SK-N-SH (cell line): Measurements from ENCODE around the gene KIAA1549. TPM values are rescaled to one million over a fixed set of nuclear protein-coding genes. Genes with fewer than 3 reads are reported as not detected.

Experiments used
- CTCF ChIA-PET: fragments of 300-600, 350-600 bp; formaldehyde crosslinking; extraction: SDS; loops from one replicate; lab custom pipeline; 2021; lab: Yijun Ruan, JAX
- POLR2A ChIA-PET: fragments of 350-600 bp; sonication (Branson Sonifier 250); formaldehyde crosslinking; extraction: SDS; loops from one replicate; lab custom pipeline; 2020; ENCODE audit warnings: antibody characterized with exemption, inconsistent platforms; lab: Yijun Ruan, JAX
- DNase-seq: peaks from one replicate; pipeline ENCODE4 v3.0.0; 2012
- H2AFZ ChIP-seq: fragments of 200-600 bp; sonication (generic); 2 replicates; pipeline ENCODE4 v1.8.1; 2016; ENCODE audit warnings: antibody characterized with exemption, mild to moderate bottlenecking, low read depth
- H3F3A ChIP-seq: fragments of 200-600 bp; sonication (generic); replicated peaks from 2 replicates; pipeline ENCODE3; 2016; ENCODE audit warnings: antibody characterized with exemption, mild to moderate bottlenecking; ENCODE audit not compliant: insufficient read depth
- H3K27ac ChIP-seq, 2 experiments: fragments of 200-500 bp in 1 of 2; fragments of 200-600 bp in 1 of 2; sonication (Bioruptor generic) in 1 of 2; sonication (generic), shearing (Covaris generic) in 1 of 2; 2 replicates each; pipeline versions ENCODE4 v1.5.1 to v1.6.1; 2014 to 2016; ENCODE audit warnings: low read depth in 2 of 2, inconsistent platforms in 1 of 2, low read length in 1 of 2, mild to moderate bottlenecking in 1 of 2, mixed read lengths in 1 of 2
- H3K27me3 ChIP-seq: fragments of 200-600 bp; sonication (generic), shearing (Covaris generic); 2 replicates; pipeline ENCODE4 v1.6.1; 2016; ENCODE audit warnings: mixed run types; ENCODE audit not compliant: insufficient read depth
- H3K36me3 ChIP-seq, 2 experiments: fragments of 200-500 bp in 1 of 2; fragments of 200-600 bp in 1 of 2; sonication (Bioruptor generic) in 1 of 2; sonication (generic) in 1 of 2; replicated peaks in 1 of 2; 2 replicates each; pipeline versions ENCODE3 to v1.5.1; 2014 to 2016; ENCODE audit warnings: low read length in 1 of 2, mild to moderate bottlenecking in 1 of 2; ENCODE audit not compliant: insufficient read depth in 2 of 2, control insufficient read depth in 1 of 2
- H3K4me1 ChIP-seq, 2 experiments: fragments of 200-500 bp in 1 of 2; fragments of 200-600 bp in 1 of 2; sonication (Bioruptor generic) in 1 of 2; sonication (generic), shearing (Covaris generic) in 1 of 2; 2 replicates each; pipeline versions ENCODE4 v1.5.1 to v1.6.1; 2014 to 2016; ENCODE audit warnings: low read depth in 1 of 2, low read length in 1 of 2, mixed run types in 1 of 2; ENCODE audit not compliant: insufficient read depth in 2 of 2, control insufficient read depth in 1 of 2
- H3K4me2 ChIP-seq: fragments of 200-600 bp; sonication (generic), shearing (Covaris generic); 2 replicates; pipeline ENCODE4 v1.6.1; 2017; ENCODE audit warnings: mixed run types
- H3K4me3 ChIP-seq, 2 experiments: fragments of 200-500 bp in 1 of 2; fragments of 200-600 bp in 1 of 2; sonication (Bioruptor generic) in 1 of 2; sonication (generic), shearing (Covaris generic) in 1 of 2; 2 replicates each; pipeline versions ENCODE4 v1.5.1 to v1.8.1; 2014 to 2016; ENCODE audit warnings: low read depth in 2 of 2, inconsistent platforms in 1 of 2, low read length in 1 of 2, mild to moderate bottlenecking in 1 of 2, mixed read lengths in 1 of 2, moderate library complexity in 1 of 2
- H3K79me2 ChIP-seq: fragments of 200-600 bp; sonication (generic); 2 replicates; pipeline ENCODE4 v1.8.1; 2017; ENCODE audit warnings: mild to moderate bottlenecking; ENCODE audit not compliant: insufficient read depth
- H3K9ac ChIP-seq: fragments of 200-600 bp; sonication (generic); 2 replicates; pipeline ENCODE4 v1.6.1; 2017; ENCODE audit warnings: mixed run types
- H3K9me2 ChIP-seq: fragments of 200-600 bp; sonication (generic); 2 replicates; pipeline ENCODE4 v1.6.1; 2017; ENCODE audit warnings: mixed run types
- H3K9me3 ChIP-seq: fragments of 200-600 bp; sonication (generic); 2 replicates; pipeline ENCODE4 v1.6.1; 2017; ENCODE audit warnings: mixed run types, mild to moderate bottlenecking, moderate library complexity
- H4K20me1 ChIP-seq: fragments of 200-600 bp; sonication (generic); 2 replicates; pipeline ENCODE4 v1.6.1; 2017; ENCODE audit warnings: mild to moderate bottlenecking, mixed run types; ENCODE audit not compliant: insufficient read depth
- FOXM1 ChIP-seq: IDR thresholded peaks from 2 replicates; pipeline ENCODE4 v1.4.0; 2012; ENCODE audit warnings: low read depth, mild to moderate bottlenecking
- JUND ChIP-seq: IDR thresholded peaks from 2 replicates; pipeline ENCODE4 v1.4.0; 2012
- POLR2AphosphoS5 ChIP-seq: IDR thresholded peaks from 2 replicates; pipeline ENCODE4 v1.6.1; 2012; ENCODE audit warnings: low read depth, low read length
- RAD21 ChIP-seq: IDR thresholded peaks from 2 replicates; pipeline ENCODE4 v1.6.1; 2012; ENCODE audit warnings: mild to moderate bottlenecking, low read length
- RCOR1 ChIP-seq: fragments of 150-350 bp; IDR thresholded peaks from 2 replicates; pipeline ENCODE4 v1.6.1; 2017; ENCODE audit warnings: antibody characterized with exemption, low read length
- RXRA ChIP-seq: IDR thresholded peaks from 2 replicates; pipeline ENCODE4 v1.4.0; 2012; ENCODE audit warnings: low read depth, mild to moderate bottlenecking, borderline replicate concordance
- SIN3A ChIP-seq: IDR thresholded peaks from 2 replicates; pipeline ENCODE4 v1.6.1; 2012; ENCODE audit warnings: low read depth, mild to moderate bottlenecking, low read length, moderate library complexity, borderline replicate concordance
- TAF1 ChIP-seq: IDR thresholded peaks from 2 replicates; pipeline ENCODE4 v1.6.1; 2012; ENCODE audit warnings: low read depth, mild to moderate bottlenecking, low read length, moderate library complexity, borderline replicate concordance
- WGBS: methylation state at CpG from one replicate; pipeline ENCODE4 v1.1.6; 2017; ENCODE audit warnings: low lambda C conversion rate; 5-methylcytosine and 5-hydroxymethylcytosine counted together
- polyA plus RNA-seq, 3 experiments: library from polyadenylated mRNA; depleted of rRNA; stranded (reverse); fragments of >200 nt; gene quantifications; 2 replicates each; pipeline ENCODE4 v1.2.3, GENCODE V29; 2012
- TF ChIP-seq, protein P1 (sequence below): fragments of 150-350 bp; IDR thresholded peaks from 2 replicates; pipeline ENCODE4 v1.6.1; 2017; ENCODE audit warnings: antibody characterized with exemption, low read length, low read depth, borderline replicate concordance
- TF ChIP-seq, protein P2 (sequence below): fragments of 150-350 bp; IDR thresholded peaks from 2 replicates; pipeline ENCODE4 v1.6.1; 2016; ENCODE audit warnings: mild to moderate bottlenecking, low read depth, low read length

The KIAA1549 gene
- polyA plus RNA-seq, 1 of the 3 experiments (the other 2 are of a cell fraction) = 3.6 TPM

DNA sequence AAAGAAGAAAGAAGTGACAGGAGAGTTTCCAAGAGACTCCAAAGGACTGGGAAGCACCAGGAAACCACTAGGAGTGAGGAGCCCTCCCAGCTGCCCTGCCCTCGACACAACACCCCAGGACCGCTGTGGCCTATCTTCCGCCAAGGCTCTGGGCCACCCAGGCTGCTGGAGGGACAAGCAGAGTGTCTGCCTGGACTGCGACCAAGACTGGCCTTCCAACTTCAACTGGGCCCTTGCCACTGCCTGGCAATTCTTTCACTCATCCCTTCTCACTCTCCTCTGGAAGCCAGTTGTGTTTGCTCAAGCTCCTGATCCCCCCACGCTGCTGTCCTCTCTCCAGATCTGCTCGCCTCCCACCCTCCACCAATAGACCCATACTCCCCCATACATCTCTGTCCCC, 10.2 kb downstream of the KIAA1549 start:
- Histone ChIP-seq H3K4me2 (no peak overlapping the region), H2AFZ (no peak overlapping the region), H4K20me1 (peaks cover 33% of the 10 kb centered on the region), H3K9me2 (no peaks in the 10 kb centered on the region), H3K4me3 (no peak overlapping the region), H3K79me2 (peaks cover 36% of the 10 kb centered on the region; the same call in 1 of the 2 replicates), H3F3A (no peaks in the 10 kb centered on the region), H3K9ac (no peak overlapping the region), H3K36me3 (no peaks in the 10 kb centered on the region), H3K27me3 (no peaks in the 10 kb centered on the region), H3K9me3 (no peaks in the 10 kb centered on the region), H3K4me1 (peaks cover 0 to 17% of the 10 kb centered on the region in 2 experiments; a peak in 3 of 4 replicates), H3K27ac (no peak overlapping the region)
- WGBS = 93% methylated on average over 6 of the region's 6 CpGs
- ChIA-PET CTCF (interaction anchor here (0.7 to 2.1 kb wide), 5 partner anchors 9 to 112 kb away, joined by 3 to 18 read pairs (median 3); no protein-coding TSS in a partner anchor), POLR2A (interaction anchor here (1.8 kb wide), 1 partner anchor 35 kb away, joined by 4 read pairs; no protein-coding TSS in a partner anchor)
- DNase-seq = no peak
- TF ChIP-seq POLR2AphosphoS5 (no peak), JUND (no peak), TAF1 (no peak)
- TF ChIP-seq, protein P1, sequence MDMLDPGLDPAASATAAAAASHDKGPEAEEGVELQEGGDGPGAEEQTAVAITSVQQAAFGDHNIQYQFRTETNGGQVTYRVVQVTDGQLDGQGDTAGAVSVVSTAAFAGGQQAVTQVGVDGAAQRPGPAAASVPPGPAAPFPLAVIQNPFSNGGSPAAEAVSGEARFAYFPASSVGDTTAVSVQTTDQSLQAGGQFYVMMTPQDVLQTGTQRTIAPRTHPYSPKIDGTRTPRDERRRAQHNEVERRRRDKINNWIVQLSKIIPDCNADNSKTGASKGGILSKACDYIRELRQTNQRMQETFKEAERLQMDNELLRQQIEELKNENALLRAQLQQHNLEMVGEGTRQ = no peak
- TF ChIP-seq, protein P2, sequence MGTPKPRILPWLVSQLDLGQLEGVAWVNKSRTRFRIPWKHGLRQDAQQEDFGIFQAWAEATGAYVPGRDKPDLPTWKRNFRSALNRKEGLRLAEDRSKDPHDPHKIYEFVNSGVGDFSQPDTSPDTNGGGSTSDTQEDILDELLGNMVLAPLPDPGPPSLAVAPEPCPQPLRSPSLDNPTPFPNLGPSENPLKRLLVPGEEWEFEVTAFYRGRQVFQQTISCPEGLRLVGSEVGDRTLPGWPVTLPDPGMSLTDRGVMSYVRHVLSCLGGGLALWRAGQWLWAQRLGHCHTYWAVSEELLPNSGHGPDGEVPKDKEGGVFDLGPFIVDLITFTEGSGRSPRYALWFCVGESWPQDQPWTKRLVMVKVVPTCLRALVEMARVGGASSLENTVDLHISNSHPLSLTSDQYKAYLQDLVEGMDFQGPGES = no peak

DNA sequence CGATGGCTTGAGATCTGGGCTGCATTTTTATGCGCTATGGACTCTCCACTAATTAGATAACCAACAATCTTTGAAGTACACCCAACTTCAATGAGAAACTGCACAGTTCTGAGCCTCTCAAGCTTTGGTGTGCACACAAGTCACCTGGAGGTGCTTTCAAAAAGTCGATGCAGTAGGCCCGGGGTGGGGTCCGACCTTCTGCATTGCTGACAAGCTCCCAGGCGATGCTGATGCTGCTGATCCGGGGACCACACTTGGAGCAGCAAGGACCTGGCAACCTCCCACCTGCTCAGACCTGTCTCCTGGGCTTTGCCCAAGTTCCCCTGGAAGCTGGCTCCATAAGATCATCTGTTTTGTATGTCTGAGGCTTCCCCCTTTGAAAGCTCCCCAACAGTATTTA, 10.7 kb downstream of the KIAA1549 start:
- 91% methylated on average over 7 of the region's 7 CpGs for WGBS
- Histone ChIP-seq H4K20me1 (peaks cover 29% of the 10 kb centered on the region), H3K4me3 (no peak overlapping the region), H3K9ac (no peak overlapping the region), H2AFZ (no peak overlapping the region), H3K79me2 (peaks cover 38% of the 10 kb centered on the region; the same call in 1 of the 2 replicates), H3K9me2 (no peaks in the 10 kb centered on the region), H3K4me2 (no peak overlapping the region), H3K27me3 (no peaks in the 10 kb centered on the region), H3F3A (no peaks in the 10 kb centered on the region), H3K9me3 (no peaks in the 10 kb centered on the region), H3K36me3 (no peaks in the 10 kb centered on the region), H3K4me1 (peaks cover 0 to 11% of the 10 kb centered on the region in 2 experiments; a peak in 2 of 4 replicates), H3K27ac (no peak overlapping the region)
- no peak for DNase-seq
- TF ChIP-seq RXRA = no peak
- TF ChIP-seq SIN3A = no peak
- TF ChIP-seq RCOR1 = no peak
- no peak for TF ChIP-seq RAD21
- TF ChIP-seq FOXM1 = no peak
- TF ChIP-seq POLR2AphosphoS5 = no peak
- CTCF ChIA-PET = interaction anchor here (1.0 to 2.1 kb wide), 3 partner anchors 9 to 47 kb away, joined by 3 to 18 read pairs (median 4); no protein-coding TSS in a partner anchor
- POLR2A ChIA-PET = interaction anchor here (1.8 kb wide), 1 partner anchor 35 kb away, joined by 4 read pairs; no protein-coding TSS in a partner anchor
